ENCODE data around the gene PRRG3. TPM values are rescaled to one million over a fixed set of nuclear protein-coding genes. Genes with fewer than 3 reads are reported as not detected.

The PRRG3 gene
- total RNA-seq, 1 experiment from 2014 or later, result not detected

DNA sequence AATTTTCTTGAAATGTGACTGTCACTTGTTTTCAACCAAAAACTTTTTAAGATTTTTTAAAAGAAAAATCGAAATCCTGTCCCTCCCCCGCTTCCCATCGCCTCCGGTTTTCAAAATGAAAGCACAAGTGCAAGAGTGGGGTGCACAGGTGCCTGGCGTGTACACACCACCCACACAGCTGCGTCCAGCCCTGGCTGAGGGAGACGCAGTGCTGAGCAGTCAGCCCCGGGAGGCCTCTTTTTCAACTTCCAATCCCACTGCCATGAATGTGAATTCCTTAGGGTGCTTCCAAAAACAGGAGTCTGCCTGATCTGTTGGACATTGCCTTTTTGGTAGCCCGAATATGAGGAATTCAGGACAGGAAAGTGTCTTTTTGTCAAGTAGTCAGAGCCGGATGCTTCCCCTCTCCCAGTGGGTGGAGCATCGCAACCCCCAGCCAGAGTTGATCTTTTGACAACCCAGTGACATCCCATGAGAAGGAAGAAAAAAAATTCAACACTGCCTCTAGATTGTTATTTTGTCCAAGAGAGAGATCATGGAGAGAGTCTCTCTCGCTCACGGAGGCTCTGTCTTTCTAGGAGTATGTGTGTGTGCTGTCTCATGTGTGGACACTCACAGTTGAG lies 8.9 kb downstream of the PRRG3 start:
- DNase-seq (ENCODE audit: low read depth), result no peak

DNA sequence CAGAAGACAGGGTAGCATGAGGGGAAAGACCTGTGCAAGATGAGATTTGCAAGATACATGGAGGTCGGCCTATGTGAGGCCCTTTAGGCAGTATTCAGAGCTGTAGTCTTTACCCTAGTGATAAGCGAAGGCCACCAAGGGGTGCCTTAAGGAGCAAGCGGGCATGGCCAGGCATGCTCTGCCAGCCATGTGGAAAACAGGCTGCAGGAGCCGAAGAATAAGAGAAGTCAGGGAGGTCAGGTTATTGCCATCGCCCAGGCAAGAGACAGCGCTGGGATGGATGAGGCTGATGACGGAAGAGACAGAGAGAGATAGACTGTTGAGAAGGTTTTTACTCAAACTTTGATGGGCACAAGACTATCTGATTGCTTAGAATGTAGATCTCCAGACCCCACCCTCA lies 13.6 kb downstream of the PRRG3 start:
- DNase-seq (ENCODE audit: low read depth), result no peak

DNA sequence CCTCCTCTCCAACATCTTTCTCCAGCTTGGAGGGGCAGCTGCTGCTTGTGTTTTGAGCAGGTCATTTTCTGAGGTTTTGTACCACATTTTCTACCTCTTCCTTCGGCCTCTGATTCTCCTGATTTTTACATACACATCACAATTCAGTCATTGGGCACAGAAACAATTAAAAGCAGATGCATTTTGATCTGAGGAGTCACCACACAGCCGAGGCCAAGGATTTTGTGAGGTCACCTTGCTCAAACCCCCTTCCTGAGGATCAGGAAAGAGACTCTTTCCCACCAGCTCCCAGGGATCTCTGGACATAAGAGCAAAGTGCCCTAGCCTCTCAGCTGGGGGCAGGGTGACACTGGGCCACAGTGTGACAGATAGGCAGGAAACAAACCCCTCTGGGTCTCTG lies 15.2 kb downstream of the PRRG3 start:
- DNase-seq (ENCODE audit: low read depth), result no peak

DNA sequence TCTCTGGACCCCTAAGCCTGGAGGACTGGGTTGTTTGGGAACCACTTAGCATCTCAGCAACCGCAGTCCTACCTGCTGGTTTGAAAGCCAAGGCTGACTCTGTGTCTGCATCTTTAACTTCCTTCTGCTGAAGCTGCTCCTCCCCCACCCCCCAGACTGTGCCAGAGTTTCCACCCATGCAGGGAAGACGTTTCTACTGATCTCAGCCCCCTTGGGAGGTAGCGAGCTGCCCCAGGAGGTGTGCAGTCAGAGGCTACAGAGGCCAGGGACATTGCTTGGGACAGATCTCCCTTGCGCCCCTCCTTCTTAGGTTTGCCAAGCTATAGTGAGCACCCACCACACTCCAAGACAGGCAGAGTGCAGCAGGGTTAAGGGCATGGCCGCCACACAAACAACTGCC lies 15.9 kb downstream of the PRRG3 start:
- DNase-seq (ENCODE audit: low read depth), result no peak

DNA sequence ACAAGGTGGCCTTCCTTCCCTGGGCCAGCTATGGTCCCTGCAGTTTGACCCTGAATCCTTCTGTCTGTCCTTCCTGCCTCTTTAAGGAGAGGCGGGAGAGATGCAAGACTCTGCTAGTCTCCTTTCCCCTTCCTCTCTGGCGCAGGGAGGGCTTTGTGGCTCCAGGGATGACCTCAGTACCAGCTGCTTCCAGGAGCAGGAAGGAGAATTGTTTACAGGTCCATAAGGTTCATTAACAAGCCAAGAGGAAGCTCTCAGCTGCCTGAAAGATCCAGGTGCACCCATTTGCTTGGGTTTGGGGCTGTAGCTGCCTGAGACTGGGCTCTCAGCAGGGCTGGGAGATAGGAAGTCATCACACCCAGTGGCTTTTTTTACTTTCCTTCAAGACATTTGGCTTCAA lies 16.5 kb downstream of the PRRG3 start:
- no peak for DNase-seq (ENCODE audit: low read depth)

DNA sequence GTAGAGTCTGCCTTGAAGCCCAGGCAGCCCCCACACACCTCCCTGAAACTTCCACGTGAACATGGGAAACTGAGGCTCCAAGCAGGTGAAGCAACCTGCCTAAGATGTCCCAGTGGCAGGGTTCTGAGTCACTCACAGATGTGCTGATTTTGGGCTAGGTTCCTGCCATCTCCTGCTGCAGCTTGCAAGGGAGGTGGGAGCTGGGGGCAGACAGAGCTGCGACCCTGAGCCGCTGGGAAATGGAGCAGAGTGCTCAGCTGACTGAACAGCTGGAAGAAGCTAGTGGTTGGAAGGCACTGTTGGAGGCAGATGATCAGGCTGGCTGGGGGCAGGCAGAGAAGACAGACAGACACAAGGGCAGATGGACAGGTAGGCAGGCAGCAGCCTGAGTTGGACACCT lies 17.0 kb downstream of the PRRG3 start:
- DNase-seq (ENCODE audit: low read depth), result no peak

DNA sequence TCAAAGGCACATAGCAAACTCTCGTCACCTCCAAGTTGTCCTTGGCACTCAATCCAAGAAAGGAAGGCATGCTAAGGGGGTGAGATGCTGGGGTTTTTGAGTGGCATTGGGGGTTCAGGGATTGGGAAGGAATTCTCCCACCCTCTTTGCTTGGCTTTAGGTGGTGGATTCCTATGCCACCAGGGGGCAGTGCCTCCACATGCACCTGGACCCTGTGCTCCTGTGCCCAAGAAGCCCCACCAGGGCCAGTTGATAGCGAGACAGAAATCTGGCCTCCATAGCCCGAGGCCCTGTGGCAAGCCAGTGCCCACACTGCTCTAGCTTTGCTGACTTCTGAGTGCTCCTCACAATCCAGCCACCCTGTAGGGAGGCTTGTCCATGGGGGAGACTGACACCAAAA lies 18.6 kb downstream of the PRRG3 start:
- DNase-seq (ENCODE audit: low read depth), result no peak

DNA sequence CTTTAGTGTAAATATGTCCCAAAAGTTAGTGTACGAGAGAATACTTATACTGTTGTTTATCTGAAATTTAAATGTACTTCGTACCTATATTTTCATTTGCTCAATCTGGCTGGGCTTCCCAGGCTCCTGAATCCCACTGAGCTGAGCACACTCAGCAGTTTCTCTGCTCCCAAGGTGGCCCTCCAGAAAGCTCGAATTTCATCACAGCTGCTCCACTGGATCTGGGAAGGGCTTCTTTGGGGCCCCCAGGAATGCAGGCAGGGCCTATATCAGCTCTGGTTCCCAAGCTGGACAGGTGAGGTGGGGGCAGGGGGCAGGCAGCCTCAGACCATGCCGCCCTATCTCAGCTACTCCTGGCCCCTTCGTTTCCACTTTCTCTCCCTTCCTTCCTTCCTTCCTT lies 19.1 kb downstream of the PRRG3 start:
- DNase-seq (ENCODE audit: low read depth), result no peak

DNA sequence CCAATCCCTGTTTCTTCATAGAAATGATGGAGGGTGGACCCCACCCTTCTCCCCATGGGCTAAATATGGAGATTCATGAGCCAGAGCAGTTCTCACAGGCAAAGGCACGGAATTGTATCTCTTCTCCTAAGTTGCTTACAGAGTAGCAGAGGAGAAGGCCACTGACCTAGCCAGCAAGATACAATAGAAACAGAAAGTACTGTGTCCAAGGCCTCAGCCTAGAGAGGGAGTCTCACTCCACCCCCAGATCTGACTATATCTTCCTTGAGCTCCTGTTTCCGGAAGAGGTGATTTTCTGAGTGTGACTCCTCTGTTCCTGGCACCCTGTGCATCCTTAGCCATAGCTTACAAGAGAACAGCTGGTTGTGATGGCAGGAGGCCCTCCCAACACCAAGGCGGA lies 20.5 kb downstream of the PRRG3 start, which contains the start of gene FATE1:
TSS of gene FATE1 (plus strand) at position 284 of the 400 bp plus-strand sequence. CDS start at position 369, 85 bp downstream.
- DNase-seq (ENCODE audit: low read depth), result no peak

DNA sequence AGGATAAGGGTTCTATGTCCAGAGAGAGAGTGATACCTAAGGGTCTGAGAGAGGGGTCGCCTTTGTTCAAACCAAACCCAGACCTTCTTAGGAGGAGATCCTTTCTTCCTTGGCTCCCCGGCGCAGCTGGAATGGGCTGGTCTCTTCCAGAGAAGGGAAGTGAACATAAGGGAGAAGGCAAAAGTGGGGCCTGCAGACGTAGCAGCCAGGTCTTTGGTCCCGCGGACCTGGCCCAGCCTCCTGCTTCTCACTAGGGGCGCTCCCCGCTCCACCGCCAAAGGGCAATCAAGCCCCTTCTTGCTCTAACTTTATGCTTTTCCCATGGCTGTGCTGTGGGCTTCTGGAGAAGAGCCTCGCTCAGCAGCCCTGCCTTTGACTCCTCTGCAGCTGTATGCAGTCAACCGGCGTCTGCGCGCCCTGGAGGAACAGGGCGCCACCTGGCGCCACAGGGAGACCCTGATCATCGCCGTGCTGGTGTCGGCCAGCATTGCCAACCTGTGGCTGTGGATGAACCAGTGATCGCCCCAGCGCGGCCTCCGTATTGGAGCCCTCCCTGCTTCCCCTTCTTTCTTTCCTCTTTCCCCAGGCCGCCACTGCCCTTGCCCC lies 27.1 kb downstream of the PRRG3 start:
- no peak for DNase-seq (ENCODE audit: low read depth)

DNA sequence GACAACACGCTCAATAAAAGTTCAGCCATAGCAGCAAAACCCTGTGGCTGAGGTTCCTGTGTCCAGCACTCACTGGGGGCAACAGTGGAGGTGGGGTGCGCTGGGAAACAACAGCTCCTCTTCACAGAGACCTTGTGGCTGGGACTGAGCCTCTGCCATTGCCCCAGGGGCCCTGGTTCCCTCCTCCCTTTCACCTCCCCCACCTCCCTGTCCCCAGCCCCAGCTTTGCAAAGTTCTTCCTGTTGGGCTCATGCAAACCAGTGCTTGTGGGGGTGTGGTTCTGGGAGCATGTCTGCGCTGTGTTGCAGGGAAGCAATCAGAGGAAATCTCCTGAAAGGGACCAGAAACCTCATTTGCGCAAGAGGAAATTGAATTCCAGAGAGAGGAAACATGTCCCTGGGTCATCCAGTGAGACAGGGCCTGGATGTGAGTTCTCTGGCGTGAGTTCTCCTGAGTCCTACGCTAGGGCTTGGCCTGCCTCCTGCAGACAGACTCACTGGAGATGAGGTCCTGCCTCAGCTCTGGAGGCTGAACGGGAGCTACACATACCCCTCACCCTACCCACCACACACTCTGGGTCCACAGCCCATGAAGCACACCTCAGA lies 28.0 kb downstream of the PRRG3 start:
- no peak for DNase-seq (ENCODE audit: low read depth)

DNA sequence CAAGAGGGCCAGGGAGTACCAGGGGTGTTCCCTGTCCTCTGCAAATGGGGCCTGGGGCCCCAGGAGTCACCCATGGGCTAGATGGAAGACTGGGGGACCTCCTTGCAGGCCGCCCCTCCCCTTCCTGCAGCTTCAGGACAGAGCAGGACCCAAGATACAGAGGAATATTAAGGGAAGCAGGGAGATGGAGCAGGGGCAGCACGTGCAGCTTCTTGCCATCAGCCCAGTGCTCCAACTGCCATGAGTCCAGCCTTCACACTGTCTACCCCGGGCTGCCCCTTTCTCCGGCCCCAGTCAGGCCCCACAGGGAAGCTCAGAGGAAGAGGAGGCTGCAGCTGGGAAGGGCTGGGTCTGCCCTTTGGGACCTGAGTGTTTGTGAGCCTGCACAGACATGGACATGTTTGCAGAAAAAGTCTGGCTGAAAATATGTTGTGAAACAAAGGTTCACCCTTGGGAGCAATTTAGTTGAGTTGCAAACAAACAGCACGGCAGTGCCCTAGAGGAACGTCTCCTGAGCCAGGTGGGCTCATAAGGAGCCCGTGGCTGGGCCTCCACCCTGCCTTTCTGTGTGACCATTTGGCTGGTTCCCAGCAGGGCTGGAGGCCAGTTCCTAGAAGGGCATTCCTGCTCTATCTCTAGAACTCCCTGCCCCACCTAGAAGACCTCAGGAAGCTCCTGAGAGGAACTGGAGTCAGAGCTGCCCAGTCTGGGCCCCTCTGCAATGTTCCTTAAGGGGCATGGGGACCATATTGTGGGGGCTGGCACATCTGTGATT lies 29.5 kb downstream of the PRRG3 start:
- no peak for DNase-seq (ENCODE audit: low read depth)

DNA sequence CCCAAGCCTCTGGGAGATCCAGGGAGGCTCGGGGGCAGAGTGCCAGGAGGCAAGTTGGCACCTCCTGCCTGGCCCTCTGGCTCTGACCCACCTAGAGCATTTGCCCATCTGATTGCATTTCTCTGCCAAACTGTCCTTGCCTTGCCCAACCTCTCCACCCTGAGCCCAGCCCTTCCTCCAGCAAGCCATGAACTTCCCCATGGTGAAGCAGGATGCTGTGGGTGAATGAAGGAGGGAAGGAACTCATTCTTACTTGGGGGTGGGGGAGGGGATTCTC lies 30.0 kb downstream of the PRRG3 start:
- DNase-seq (ENCODE audit: low read depth), result no peak

DNA sequence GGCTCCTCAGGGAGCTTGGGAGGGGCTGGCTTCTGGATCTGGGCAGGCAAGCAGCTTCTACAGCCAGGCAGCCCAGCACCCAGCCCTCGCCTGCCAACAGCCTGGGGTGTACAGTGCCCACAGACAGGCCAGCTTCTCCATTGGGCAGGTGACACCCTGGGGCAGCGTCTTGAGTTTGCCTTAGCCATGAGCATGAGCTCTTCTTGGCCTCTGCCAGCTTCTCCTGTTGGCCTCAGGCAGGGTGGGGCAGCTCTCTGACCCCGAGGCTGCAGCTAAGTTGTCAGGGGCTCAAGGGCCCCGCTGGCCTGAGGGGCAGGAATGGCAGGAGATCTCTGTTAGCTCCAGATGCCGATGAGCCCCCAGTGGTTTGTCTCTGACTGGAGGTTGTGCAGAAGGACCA lies 31.5 kb downstream of the PRRG3 start:
- no peak for DNase-seq (ENCODE audit: low read depth)

DNA sequence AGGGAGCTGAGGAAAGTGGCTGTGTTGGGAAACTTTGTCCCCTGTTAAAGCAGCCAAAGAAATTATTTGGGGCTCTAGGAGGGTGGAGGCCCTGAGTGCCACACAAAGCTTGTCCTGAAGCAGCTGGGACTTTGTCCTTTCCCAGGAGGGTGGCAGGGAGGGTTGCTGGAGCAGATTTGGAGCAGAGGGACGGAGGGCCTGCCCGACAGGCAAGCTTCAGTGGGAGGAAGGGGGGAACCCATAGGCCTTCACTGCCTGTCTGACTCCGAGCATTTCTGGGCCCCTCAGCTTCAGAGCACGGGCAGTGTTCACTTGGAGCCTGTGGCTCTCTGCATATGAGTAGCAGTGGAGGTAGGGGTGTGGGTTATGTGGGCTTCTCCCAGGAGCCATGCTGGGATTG lies 32.1 kb downstream of the PRRG3 start:
- DNase-seq (ENCODE audit: low read depth), result no peak

DNA sequence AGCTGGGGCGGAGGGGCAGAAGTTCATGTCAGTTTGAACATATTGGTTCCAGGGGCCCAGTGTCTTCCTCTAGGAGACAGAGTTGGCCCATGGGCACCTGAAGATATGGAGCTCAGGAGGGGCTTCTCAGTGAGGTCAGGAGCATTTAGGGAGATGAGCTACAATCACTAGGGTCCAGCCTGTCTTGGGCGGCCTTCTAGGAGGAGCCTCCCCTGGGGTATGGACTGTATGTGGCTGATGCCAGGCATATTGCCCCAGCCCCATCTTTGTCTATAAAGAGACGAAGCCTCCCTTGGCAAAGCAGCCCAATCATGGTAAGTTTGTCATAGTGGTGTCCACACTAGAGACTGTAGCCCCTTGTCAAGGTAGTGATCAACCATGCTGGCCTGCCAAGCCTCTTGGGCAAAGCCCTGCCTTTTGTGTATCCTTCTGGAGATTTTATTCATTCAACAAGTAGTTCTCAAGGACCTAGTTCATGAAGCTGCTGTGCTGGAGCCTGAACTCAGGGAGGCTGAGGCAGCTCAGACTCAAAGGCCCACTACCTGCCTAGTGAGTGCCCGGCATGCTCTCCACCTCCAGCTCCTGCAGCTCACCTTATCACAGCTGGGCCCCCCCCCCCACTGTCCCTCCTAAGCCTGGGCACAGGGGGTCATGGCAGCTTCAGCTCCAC lies 33.9 kb downstream of the PRRG3 start:
- DNase-seq (ENCODE audit: low read depth), result no peak

DNA sequence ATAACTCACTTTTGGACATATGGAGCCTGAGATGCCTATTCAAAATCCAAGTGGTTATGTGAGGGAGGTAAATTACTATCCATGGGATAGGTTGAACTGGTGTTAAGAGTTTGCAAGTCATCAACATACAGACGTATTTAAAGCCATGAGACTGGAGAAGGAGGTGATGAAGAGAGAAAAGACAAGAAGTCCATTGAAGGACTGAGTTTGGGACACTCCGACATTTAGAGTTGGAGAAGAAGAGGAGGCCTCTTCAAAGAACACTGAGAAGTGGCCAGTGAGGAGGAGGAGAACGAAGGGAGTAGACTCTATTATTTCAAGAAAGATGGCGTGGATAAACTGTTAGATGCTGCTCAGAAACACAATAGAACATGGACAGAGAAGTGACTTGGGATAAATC lies 39.2 kb downstream of the PRRG3 start, which contains the start of gene CNGA2:
TSS of gene CNGA2 (plus strand) at position 301 of the 400 bp plus-strand sequence. CDS start 3,738 bp downstream, outside the sequence.
- no peak for DNase-seq (ENCODE audit: low read depth)

DNA sequence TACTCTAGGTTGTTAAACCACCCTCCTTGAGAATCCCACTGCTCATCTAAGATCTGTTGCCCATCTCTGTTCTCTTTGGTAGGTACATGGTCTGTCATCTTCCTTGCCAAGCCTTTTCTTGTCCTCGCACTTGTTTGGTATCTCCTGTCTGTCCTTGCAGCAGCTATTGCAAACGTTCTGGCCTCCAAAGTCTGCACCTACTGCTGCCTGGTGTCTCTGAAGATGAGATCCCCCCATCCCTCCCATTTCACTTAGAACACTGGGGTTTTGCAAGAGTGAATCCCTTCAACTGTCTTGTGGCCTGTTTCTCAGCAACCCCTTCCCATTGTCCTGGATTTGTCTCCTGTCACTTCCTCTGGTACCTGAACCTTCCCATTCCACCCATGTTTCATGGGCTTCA lies 40.0 kb downstream of the PRRG3 start:
- DNase-seq (ENCODE audit: low read depth), result no peak

DNA sequence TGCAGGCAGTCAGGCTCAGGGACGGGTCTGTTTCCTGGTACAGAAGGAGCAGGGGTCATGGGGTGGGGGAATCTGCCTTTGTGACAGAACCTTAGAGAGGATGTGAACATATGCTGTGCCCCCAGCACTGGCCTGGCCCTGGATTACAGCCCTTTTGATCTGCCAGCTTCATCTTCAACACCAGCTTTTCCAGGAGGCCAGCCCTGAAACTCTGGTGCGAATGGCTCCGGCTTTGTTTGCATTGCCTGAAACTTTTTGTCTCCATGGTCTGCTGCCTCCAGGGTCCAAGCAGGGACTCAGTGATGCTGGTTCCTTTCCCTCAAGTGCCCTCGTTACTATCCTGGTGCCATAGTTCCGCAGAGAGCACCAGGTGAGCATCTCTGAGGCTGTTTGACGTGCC lies 41.4 kb downstream of the PRRG3 start:
- DNase-seq (ENCODE audit: low read depth), result no peak

DNA sequence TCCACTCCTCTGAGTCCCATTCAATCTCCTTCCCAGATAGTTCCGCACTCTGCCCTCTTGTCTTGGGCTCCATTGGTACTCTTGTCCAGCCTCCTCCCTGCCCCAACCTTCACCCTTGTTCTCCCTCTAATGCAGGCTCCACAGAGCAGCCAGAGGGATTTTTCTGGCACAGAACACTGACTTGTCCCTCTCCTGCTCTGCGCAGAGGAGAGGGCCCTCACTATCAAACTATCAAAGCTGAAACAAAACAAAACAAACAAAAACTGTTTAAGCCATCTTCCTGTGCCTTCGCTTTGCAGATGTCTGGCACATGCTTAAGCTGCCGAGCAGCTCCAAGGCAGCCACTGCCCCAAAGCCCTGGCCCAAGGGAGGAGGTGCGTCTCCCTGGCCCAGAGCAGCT lies 42.2 kb downstream of the PRRG3 start:
- DNase-seq (ENCODE audit: low read depth), result no peak

DNA sequence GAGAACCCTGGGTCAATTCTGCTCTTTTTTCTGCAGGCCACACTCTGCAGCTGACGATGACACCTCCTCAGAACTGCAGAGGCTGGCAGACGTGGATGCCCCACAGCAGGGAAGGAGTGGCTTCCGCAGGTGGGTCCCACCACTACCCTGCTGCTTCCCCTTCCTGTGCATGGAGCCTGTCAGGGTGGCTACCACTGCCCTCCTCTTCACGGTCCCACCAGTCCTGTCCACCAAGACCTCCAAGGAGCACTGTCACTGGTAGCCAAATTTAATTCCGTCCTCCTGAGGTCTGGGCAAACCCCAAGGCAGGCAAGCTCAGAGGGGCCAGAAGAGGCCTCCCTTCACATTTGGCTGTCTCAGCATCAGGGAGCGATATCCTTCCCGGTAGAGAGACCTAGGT lies 43.5 kb downstream of the PRRG3 start:
- no peak for DNase-seq (ENCODE audit: low read depth)

DNA sequence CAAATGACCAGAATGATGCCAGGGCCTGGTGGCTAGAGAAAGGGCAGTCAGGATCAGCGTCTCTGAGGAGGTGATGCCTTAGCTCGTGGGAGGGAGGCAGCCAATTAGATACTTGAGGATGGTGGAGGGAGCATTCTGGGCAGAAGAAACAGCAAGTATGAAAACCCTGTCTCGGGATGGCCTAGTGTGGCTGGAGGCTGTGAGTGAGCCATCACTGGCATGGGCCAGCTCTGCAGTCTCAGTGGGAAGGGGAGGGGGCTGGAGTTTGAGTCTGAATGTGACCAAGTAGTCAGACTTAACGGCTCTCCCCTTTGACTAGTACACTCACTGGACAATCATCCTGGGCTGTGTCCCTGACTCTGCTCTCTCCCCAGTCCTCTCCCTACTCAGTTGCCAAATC lies 46.3 kb downstream of the PRRG3 start:
- no peak for DNase-seq (ENCODE audit: low read depth)
